Liver (tissue), 3 donors: Measurements from ENCODE around the gene ATP7B.

Experiments
- HNF4A ChIP-seq, 2 donors: conservative IDR thresholded peaks; 2 replicates each; pipeline ENCODE4 v1.6.1; 2016; ENCODE audit warnings: antibody characterized with exemption in 2 of 2, mild to moderate bottlenecking in 2 of 2
- HNF4G ChIP-seq: IDR thresholded peaks from 2 replicates; pipeline ENCODE4 v1.6.1; 2016; ENCODE audit warnings: antibody characterized with exemption
- TF ChIP-seq, protein P1 (sequence below): fragments of 150-350 bp; IDR thresholded peaks from 2 replicates; pipeline ENCODE4 v1.5.1; 2017; ENCODE audit warnings: improper control_type of control experiment, low read depth, low read length; ENCODE audit not compliant: missing input control
- TF ChIP-seq, protein P2 (sequence below): IDR thresholded peaks from 2 replicates; pipeline ENCODE4 v1.6.1; 2016; ENCODE audit warnings: antibody characterized with exemption, mild to moderate bottlenecking
- donor health status: healthy.
- donor health status: healthy.

DNA sequence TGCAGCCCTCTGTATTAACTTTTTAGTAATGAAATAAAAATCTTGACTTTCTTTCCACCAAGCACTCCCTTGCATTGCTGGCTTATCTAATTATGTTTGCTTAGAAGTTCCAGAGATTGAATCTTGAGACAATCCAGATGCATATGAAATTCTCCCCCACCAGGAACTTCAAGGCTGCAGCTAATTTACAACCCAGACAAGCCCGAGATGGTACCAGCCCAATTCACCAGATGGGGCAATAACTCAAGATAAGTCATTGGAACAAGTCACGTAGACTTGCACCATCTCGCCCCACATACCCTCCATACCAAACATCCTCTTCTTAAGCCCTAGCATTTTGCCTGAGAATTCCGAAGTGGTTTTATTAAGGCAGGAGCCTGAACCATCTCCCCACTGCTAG is 42.2 kb upstream of the ATP7B start:
- TF ChIP-seq, protein P1, sequence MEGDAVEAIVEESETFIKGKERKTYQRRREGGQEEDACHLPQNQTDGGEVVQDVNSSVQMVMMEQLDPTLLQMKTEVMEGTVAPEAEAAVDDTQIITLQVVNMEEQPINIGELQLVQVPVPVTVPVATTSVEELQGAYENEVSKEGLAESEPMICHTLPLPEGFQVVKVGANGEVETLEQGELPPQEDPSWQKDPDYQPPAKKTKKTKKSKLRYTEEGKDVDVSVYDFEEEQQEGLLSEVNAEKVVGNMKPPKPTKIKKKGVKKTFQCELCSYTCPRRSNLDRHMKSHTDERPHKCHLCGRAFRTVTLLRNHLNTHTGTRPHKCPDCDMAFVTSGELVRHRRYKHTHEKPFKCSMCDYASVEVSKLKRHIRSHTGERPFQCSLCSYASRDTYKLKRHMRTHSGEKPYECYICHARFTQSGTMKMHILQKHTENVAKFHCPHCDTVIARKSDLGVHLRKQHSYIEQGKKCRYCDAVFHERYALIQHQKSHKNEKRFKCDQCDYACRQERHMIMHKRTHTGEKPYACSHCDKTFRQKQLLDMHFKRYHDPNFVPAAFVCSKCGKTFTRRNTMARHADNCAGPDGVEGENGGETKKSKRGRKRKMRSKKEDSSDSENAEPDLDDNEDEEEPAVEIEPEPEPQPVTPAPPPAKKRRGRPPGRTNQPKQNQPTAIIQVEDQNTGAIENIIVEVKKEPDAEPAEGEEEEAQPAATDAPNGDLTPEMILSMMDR: no peak
- TF ChIP-seq, protein P2, sequence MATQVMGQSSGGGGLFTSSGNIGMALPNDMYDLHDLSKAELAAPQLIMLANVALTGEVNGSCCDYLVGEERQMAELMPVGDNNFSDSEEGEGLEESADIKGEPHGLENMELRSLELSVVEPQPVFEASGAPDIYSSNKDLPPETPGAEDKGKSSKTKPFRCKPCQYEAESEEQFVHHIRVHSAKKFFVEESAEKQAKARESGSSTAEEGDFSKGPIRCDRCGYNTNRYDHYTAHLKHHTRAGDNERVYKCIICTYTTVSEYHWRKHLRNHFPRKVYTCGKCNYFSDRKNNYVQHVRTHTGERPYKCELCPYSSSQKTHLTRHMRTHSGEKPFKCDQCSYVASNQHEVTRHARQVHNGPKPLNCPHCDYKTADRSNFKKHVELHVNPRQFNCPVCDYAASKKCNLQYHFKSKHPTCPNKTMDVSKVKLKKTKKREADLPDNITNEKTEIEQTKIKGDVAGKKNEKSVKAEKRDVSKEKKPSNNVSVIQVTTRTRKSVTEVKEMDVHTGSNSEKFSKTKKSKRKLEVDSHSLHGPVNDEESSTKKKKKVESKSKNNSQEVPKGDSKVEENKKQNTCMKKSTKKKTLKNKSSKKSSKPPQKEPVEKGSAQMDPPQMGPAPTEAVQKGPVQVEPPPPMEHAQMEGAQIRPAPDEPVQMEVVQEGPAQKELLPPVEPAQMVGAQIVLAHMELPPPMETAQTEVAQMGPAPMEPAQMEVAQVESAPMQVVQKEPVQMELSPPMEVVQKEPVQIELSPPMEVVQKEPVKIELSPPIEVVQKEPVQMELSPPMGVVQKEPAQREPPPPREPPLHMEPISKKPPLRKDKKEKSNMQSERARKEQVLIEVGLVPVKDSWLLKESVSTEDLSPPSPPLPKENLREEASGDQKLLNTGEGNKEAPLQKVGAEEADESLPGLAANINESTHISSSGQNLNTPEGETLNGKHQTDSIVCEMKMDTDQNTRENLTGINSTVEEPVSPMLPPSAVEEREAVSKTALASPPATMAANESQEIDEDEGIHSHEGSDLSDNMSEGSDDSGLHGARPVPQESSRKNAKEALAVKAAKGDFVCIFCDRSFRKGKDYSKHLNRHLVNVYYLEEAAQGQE: no peak
- TF ChIP-seq HNF4G (no peak), HNF4A (conservative IDR thresholded peaks at IDR 0.05) (no peak)
